ENCODE measurements around the gene LRIF1.

GRCh38 chr1:110918016-110918415 lies 45.7 kb downstream of the LRIF1 start:
- TF ChIP-seq CTCF (conservative IDR thresholded peaks at IDR 0.05; ENCODE audit: low read depth, low read length): no peak
- TF ChIP-seq, protein P1, sequence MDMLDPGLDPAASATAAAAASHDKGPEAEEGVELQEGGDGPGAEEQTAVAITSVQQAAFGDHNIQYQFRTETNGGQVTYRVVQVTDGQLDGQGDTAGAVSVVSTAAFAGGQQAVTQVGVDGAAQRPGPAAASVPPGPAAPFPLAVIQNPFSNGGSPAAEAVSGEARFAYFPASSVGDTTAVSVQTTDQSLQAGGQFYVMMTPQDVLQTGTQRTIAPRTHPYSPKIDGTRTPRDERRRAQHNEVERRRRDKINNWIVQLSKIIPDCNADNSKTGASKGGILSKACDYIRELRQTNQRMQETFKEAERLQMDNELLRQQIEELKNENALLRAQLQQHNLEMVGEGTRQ (IDR thresholded peaks at IDR 0.05; ENCODE audit: low read depth, low read length): no peak
- no peak for TF ChIP-seq MAFK (IDR thresholded peaks at IDR 0.05; ENCODE audit: low read depth, low read length)
